Measurements from ENCODE around the gene DNAH6.

- TF ChIP-seq CTCF (IDR thresholded peaks at IDR 0.05) (no peak), EP300 (IDR thresholded peaks at IDR 0.05; ENCODE audit: low read depth) (no peak)
Measured at GRCh38 chr2:84729224-84729623, 212.9 kb downstream of the DNAH6 start.

Measured in transverse colon (tissue), 3 donors.